Suprapubic skin (tissue), 4 donors: ENCODE measurements around the gene CIAO2A. TPM values are rescaled to one million over a fixed set of nuclear protein-coding genes. Genes with fewer than 3 reads are reported as not detected.
A peak's percentile ranks its signal among the peaks of the same experiment; 100 is the strongest.

ENCODE experiments used
- DNase-seq, 2 donors: peaks; one replicate each; pipeline ENCODE4 v3.0.0-alpha.2; 2019; ENCODE audit warnings: low spot score in 2 of 2
- H3K27ac ChIP-seq: fragments of 200-600 bp; sonication (generic); one replicate; pipeline ENCODE4 v1.5.1; 2019
- H3K27me3 ChIP-seq: fragments of 200-600 bp; sonication (generic); one replicate; pipeline ENCODE4 v1.5.1; 2019
- H3K36me3 ChIP-seq: fragments of 200-600 bp; sonication (generic); one replicate; pipeline ENCODE4 v1.5.1; 2019
- H3K4me1 ChIP-seq: fragments of 200-600 bp; sonication (generic); one replicate; pipeline ENCODE4 v1.5.1; 2019
- H3K4me3 ChIP-seq: fragments of 200-600 bp; sonication (generic); one replicate; pipeline ENCODE4 v1.5.1; 2019; ENCODE audit warnings: mild to moderate bottlenecking
- H3K9me3 ChIP-seq: fragments of 200-600 bp; sonication (generic); one replicate; pipeline ENCODE4 v1.5.1; 2019
- CTCF ChIP-seq, 2 donors: fragments of 200-600 bp in 1 of 2; fragments of 450-650 bp in 1 of 2; sonication (generic) in 1 of 2; IDR thresholded peaks; one replicate each; pipeline ENCODE4 v1.5.1; 2016 to 2019; ENCODE audit warnings: antibody characterized with exemption in 2 of 2, mild to moderate bottlenecking in 1 of 2, moderate library complexity in 1 of 2
- EP300 ChIP-seq: sonication (generic); formaldehyde crosslinking; IDR thresholded peaks from one replicate; pipeline ENCODE4 v1.6.1; 2017; ENCODE audit warnings: antibody characterized with exemption
- POLR2A ChIP-seq, 2 donors: fragments of 450-650 bp; IDR thresholded peaks; one replicate each; pipeline ENCODE4 v1.6.1; 2017; ENCODE audit warnings: antibody characterized with exemption in 2 of 2, mild to moderate bottlenecking in 2 of 2, moderate library complexity in 2 of 2
- POLR2AphosphoS5 ChIP-seq, 3 donors: sonication (generic); formaldehyde crosslinking; IDR thresholded peaks; one replicate each; pipeline ENCODE4 v1.6.1; 2017; ENCODE audit warnings: antibody characterized with exemption in 3 of 3
- whole genome bisulfite sequencing: methylation state at CpG from one replicate; pipeline ENCODE4 v1.1.5; 2018; 5-methylcytosine and 5-hydroxymethylcytosine counted together
- total RNA-seq, 4 donors: library from RNA; depleted of rRNA; stranded (reverse); fragments of >200 nt; gene quantifications; one replicate each; pipeline ENCODE4 v1.1.0, GENCODE V29; 2016

Gene CIAO2A
- total RNA-seq, 4 donors from 2014 or later = 19.1 to 37.0 (median 21.8) TPM

GRCh38 chr15:64048781-64049460 lies 44.7 kb downstream of the CIAO2A start:
- Histone ChIP-seq H3K4me1 (peaks cover 16% of the 10 kb centered on the region), H3K9me3 (no peaks in the 10 kb centered on the region), H3K4me3 (no peak overlapping the region), H3K27ac (no peak overlapping the region), H3K36me3 (no peaks in the 10 kb centered on the region), H3K27me3 (no peaks in the 10 kb centered on the region)
- WGBS = 94% methylated on average over 1 of the region's 1 CpG
- no peak for DNase-seq
- TF ChIP-seq EP300 (no peak), POLR2AphosphoS5 (IDR thresholded peaks at IDR 0.05) (no peak), CTCF (IDR thresholded peaks at IDR 0.05) (no peak), POLR2A (IDR thresholded peaks at IDR 0.05) (no peak)

GRCh38 chr15:64046421-64047153 lies 47.1 kb downstream of the CIAO2A start, which contains the start of gene DAPK2:
Gene DAPK2 (minus strand): TSS chr15:64046485. CDS start chr15:64040261, 6,224 bp downstream.
- TF ChIP-seq CTCF (IDR thresholded peaks at IDR 0.05) = peak; percentile 31 to 83
- TF ChIP-seq POLR2A (IDR thresholded peaks at IDR 0.05) = no peak
- WGBS = 16% methylated on average over 12 of the region's 50 CpGs
- Histone ChIP-seq H3K9me3 (no peaks in the 10 kb centered on the region), H3K27ac (peak within 1 kb of the TSS; percentile 52), H3K36me3 (no peaks in the 10 kb centered on the region), H3K4me1 (peaks cover 19% of the 10 kb centered on the region), H3K27me3 (no peaks in the 10 kb centered on the region), H3K4me3 (peak within 1 kb of the TSS; percentile 59)
- peak in 1 of 2 donors; percentile 71 for DNase-seq

GRCh38 chr15:64045774-64046420 lies 47.7 kb downstream of the CIAO2A start:
- H3K27me3 ChIP-seq = no peaks in the 10 kb centered on the region
- H3K36me3 ChIP-seq = no peaks in the 10 kb centered on the region
- DNase-seq = no peak
- peak overlapping the region; percentile 59 for H3K4me3 ChIP-seq
- WGBS = 3% methylated on average over 5 of the region's 76 CpGs
- H3K27ac ChIP-seq = peak overlapping the region; percentile 52
- H3K4me1 ChIP-seq = peaks cover 19% of the 10 kb centered on the region
- H3K9me3 ChIP-seq = no peaks in the 10 kb centered on the region
- TF ChIP-seq EP300 (no peak), POLR2A (IDR thresholded peaks at IDR 0.05) (no peak), POLR2AphosphoS5 (IDR thresholded peaks at IDR 0.05) (no peak), CTCF (IDR thresholded peaks at IDR 0.05) (no peak)

- TF ChIP-seq EP300 (no peak), CTCF (IDR thresholded peaks at IDR 0.05) (no peak)
- Histone ChIP-seq H3K4me3 (peak overlapping the region; percentile 59), H3K4me1 (peaks cover 19% of the 10 kb centered on the region), H3K9me3 (no peaks in the 10 kb centered on the region), H3K27ac (no peak overlapping the region), H3K36me3 (no peaks in the 10 kb centered on the region), H3K27me3 (no peaks in the 10 kb centered on the region)
- WGBS = 57% methylated on average over 5 of the region's 5 CpGs
- DNase-seq = no peak
Observed at GRCh38 chr15:64045101-64045435, 48.6 kb downstream of the CIAO2A start.
